HepG2 (cell line): ENCODE measurements around the gene CTNND2. TPM values are rescaled to one million over a fixed set of nuclear protein-coding genes. Genes with fewer than 3 reads are reported as not detected.

Source experiments
- ATAC-seq: fragments of 200-7000 bp; cut with Tn5 transposase; 3 replicates; pipeline ENCODE4 v1.9.1; 2020; ENCODE audit warnings: mild to moderate bottlenecking, moderate library complexity
- BruUV-seq: library from RNA; stranded (reverse); fragments of 400-500 nt; replicated peaks from 2 replicates; lab custom pipeline; 2021; lab: Mats Ljungman, UMichigan
- CTCF ChIA-PET: fragments of 300-600 bp; formaldehyde crosslinking; extraction: SDS; loops from one replicate; lab custom pipeline; 2021; ENCODE audit warnings: low total read pairs, inconsistent platforms, low intra/inter-chr PET ratio; lab: Yijun Ruan, JAX
- POLR2A ChIA-PET: fragments of 350-600 bp; sonication (Branson Sonifier 250); formaldehyde crosslinking; loops from one replicate; lab custom pipeline; 2020; ENCODE audit warnings: antibody characterized with exemption, inconsistent platforms; lab: Yijun Ruan, JAX
- DNase-seq: peaks from one replicate; pipeline ENCODE4 v3.0.0-alpha.2; 2015; ENCODE audit warnings: low spot score
- FAIRE-seq: peaks from 3 replicates; lab custom pipeline; 2011; peaks lifted over from hg19 to GRCh38; lab: Jason Lieb, UNC
- H2AFZ ChIP-seq: one replicate; pipeline ENCODE4 v1.6.1; 2011; ENCODE audit warnings: low read length, inconsistent platforms
- H3K27ac ChIP-seq: fragments of 300-600 bp; 3 replicates; pipeline ENCODE4 v1.8.0; 2011; ENCODE audit warnings: mixed run types, mild to moderate bottlenecking, mixed read lengths, low read length, inconsistent platforms; ENCODE audit not compliant: insufficient read depth; ENCODE audit errors: extremely low read length
- H3K27me3 ChIP-seq, 2 experiments: fragments of 200-600 bp in 1 of 2; 2 replicates in 1 of 2; 3 replicates in 1 of 2; pipeline versions ENCODE4 v1.6.0 to v1.8.0; 2011; ENCODE audit warnings: low read length in 2 of 2, mild to moderate bottlenecking in 2 of 2, moderate library complexity in 2 of 2, inconsistent platforms in 1 of 2; ENCODE audit not compliant: insufficient read depth in 2 of 2, control insufficient read depth in 1 of 2
- H3K36me3 ChIP-seq, 2 experiments: fragments of 200-600 bp in 1 of 2; replicated peaks in 1 of 2; 2 replicates in 1 of 2; 3 replicates in 1 of 2; pipeline versions ENCODE4 v1.5.1 to v1.8.0; 2011; ENCODE audit warnings: low read length in 2 of 2, inconsistent platforms in 1 of 2; ENCODE audit not compliant: insufficient read depth in 2 of 2, control insufficient read depth in 1 of 2
- H3K4me1 ChIP-seq: 2 replicates; pipeline ENCODE4 v1.5.1; 2012; ENCODE audit warnings: low read length, inconsistent platforms; ENCODE audit not compliant: insufficient read depth
- H3K4me2 ChIP-seq: 2 replicates; pipeline ENCODE4 v1.6.0; 2011; ENCODE audit warnings: low read depth, low read length, inconsistent platforms
- H3K4me3 ChIP-seq, 3 experiments: fragments of 200-600 bp in 1 of 3; sonication (generic), shearing (Covaris generic) in 1 of 3; replicated peaks in 1 of 3; 2 replicates each; pipeline ENCODE4 v1.5.1; 2011 to 2016; ENCODE audit warnings: low read length in 3 of 3, inconsistent platforms in 2 of 3, low read depth in 2 of 3, mild to moderate bottlenecking in 2 of 3, control low read depth in 1 of 3, mixed read lengths in 1 of 3; ENCODE audit not compliant: insufficient read depth in 1 of 3
- H3K79me2 ChIP-seq: one replicate; pipeline ENCODE4 v1.6.1; 2011; ENCODE audit warnings: low read length, inconsistent platforms; ENCODE audit not compliant: insufficient read depth
- H3K9ac ChIP-seq: 2 replicates; pipeline ENCODE4 v1.6.0; 2011; ENCODE audit warnings: mild to moderate bottlenecking, low read depth, low read length, inconsistent platforms; ENCODE audit not compliant: insufficient read depth
- H3K9me3 ChIP-seq: 2 replicates; pipeline ENCODE4 v1.5.1; 2012; ENCODE audit warnings: mild to moderate bottlenecking, low read length
- H4K20me1 ChIP-seq: 2 replicates; pipeline ENCODE4 v1.6.0; 2011; ENCODE audit warnings: inconsistent platforms, mild to moderate bottlenecking, low read length, moderate library complexity; ENCODE audit not compliant: insufficient read depth
- DRAP1 ChIP-seq: IDR thresholded peaks from 2 replicates; pipeline ENCODE4 v1.6.1; 2016; ENCODE audit warnings: missing genetic modification reagents, missing compliant biosample characterization
- HMG20A ChIP-seq: IDR thresholded peaks from 2 replicates; pipeline ENCODE4 v1.6.1; 2016; ENCODE audit warnings: borderline replicate concordance
- PRDM10 ChIP-seq: sonication (generic); formaldehyde crosslinking; IDR thresholded peaks from 2 replicates; pipeline ENCODE4 v1.4.0; 2020; ENCODE audit warnings: low read depth, missing genetic modification reagents
- RAD51 ChIP-seq: fragments of 450-650 bp; IDR thresholded peaks from 2 replicates; pipeline ENCODE4 v1.6.1; 2016; ENCODE audit warnings: borderline replicate concordance
- RELA ChIP-seq: sonication (generic); formaldehyde crosslinking; IDR thresholded peaks from 2 replicates; pipeline ENCODE4 v1.4.0; 2020; ENCODE audit warnings: missing genetic modification reagents
- TGIF2 ChIP-seq: IDR thresholded peaks from 2 replicates; pipeline ENCODE4 v1.6.1; 2016; ENCODE audit warnings: control low read depth, missing compliant biosample characterization
- TOE1 ChIP-seq: sonication (generic); formaldehyde crosslinking; IDR thresholded peaks from 2 replicates; pipeline ENCODE4 v1.4.0; 2020; ENCODE audit warnings: mild to moderate bottlenecking, missing genetic modification reagents
- ZKSCAN5 ChIP-seq: sonication (generic); formaldehyde crosslinking; IDR thresholded peaks from 2 replicates; pipeline ENCODE4 v1.5.1; 2020; ENCODE audit warnings: mild to moderate bottlenecking, missing genetic modification reagents
- ZMYM4 ChIP-seq: sonication (generic); formaldehyde crosslinking; IDR thresholded peaks from 2 replicates; pipeline ENCODE4 v1.8.1; 2023; ENCODE audit warnings: mild to moderate bottlenecking, missing genetic modification reagents
- ZNF335 ChIP-seq: sonication (generic); formaldehyde crosslinking; IDR thresholded peaks from 2 replicates; pipeline ENCODE4 v1.4.0; 2020; ENCODE audit warnings: missing genetic modification reagents
- ZNF512 ChIP-seq: sonication (generic); formaldehyde crosslinking; IDR thresholded peaks from 2 replicates; pipeline ENCODE4 v1.4.0; 2020; ENCODE audit warnings: mild to moderate bottlenecking, missing genetic modification reagents
- ZNF543 ChIP-seq: sonication (generic); formaldehyde crosslinking; IDR thresholded peaks from 2 replicates; pipeline ENCODE4 v1.4.0; 2020; ENCODE audit warnings: mild to moderate bottlenecking, missing genetic modification reagents
- ZNF879 ChIP-seq: sonication (generic); formaldehyde crosslinking; IDR thresholded peaks from 2 replicates; pipeline ENCODE4 v1.8.1; 2023; ENCODE audit warnings: missing genetic modification reagents
- ZSCAN20 ChIP-seq: sonication (generic); formaldehyde crosslinking; IDR thresholded peaks from 2 replicates; pipeline ENCODE4 v1.4.0; 2020; ENCODE audit warnings: missing genetic modification reagents, mild to moderate bottlenecking, borderline replicate concordance
- ZZZ3 ChIP-seq: sonication (generic); formaldehyde crosslinking; IDR thresholded peaks from 2 replicates; pipeline ENCODE4 v1.4.0; 2020; ENCODE audit warnings: missing genetic modification reagents, mild to moderate bottlenecking, borderline replicate concordance
- WGBS: methylation state at CpG from one replicate; pipeline ENCODE4 v1.1.6; 2017; ENCODE audit warnings: low lambda C conversion rate; 5-methylcytosine and 5-hydroxymethylcytosine counted together
- in situ Hi-C: cut with HindIII; loops from 2 replicates; pipeline ENCODE4 v1.10.0; 2017; ENCODE audit warnings: low pct_unique_long_range_greater_than_20kb; ENCODE audit not compliant: extremely low pct_ligation_motif_present
- intact Hi-C: fragments of 100-400 bp; cut with micrococcal nuclease; formaldehyde crosslinking; loops from one replicate; pipeline ENCODE4 v1.10.0; 2022; ENCODE audit not compliant: unreplicated experiment
- polyA plus RNA-seq, 8 experiments: library from polyadenylated mRNA; depleted of rRNA in 3 of 8; stranded (reverse) in 7 of 8; unstranded in 1 of 8; fragments of >200 nt; fragmentation: Illumina TruSeq in 4 of 8; extraction: Trizol in 4 of 8; gene quantifications; 2 replicates each; pipeline versions ENCODE4 v1.2.1 to v1.2.3, GENCODE V29; 2011 to 2016; ENCODE audit warnings: low read depth in 4 of 8, missing spikeins in 1 of 8, mixed read lengths in 1 of 8; ENCODE audit not compliant: insufficient read depth in 1 of 8
- total RNA-seq, 5 experiments: library from RNA; depleted of rRNA; stranded (reverse); fragments of >200 nt; fragmentation: Illumina TruSeq; extraction: Trizol; gene quantifications; 2 replicates each; pipeline ENCODE4 v1.2.3, GENCODE V29; 2016; ENCODE audit warnings: low read depth in 1 of 5

CTNND2 gene
- total and polyA plus RNA-seq, 2 of the 13 experiments (the other 11 are each of a cell fraction or from before 2014, with no cell fraction given): not detected

DNA sequence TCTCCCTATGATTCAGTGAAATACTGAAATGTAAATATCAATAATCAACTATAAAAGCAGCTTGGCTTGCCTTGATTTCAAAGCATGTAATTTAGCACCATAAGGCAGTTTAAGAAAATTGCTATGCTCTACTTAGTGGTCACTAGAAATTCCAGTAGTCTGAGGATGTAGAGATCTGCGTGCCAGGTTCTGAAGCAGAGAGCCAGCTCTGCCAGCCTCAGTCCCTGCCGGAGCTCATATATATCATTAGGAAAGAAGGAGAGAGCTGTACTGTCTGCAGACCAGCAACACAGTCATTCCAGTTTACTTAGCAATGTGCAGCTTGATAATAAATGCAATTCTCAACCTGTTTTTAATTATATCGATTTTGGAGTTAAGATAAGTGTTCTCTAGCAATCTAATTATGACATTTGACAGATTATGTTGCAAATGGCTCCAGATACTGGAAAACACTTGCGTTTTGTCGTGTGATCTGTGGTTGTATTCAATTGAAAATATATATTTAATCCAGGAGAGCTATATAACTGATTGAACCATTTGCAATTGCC is 540.5 kb downstream of the CTNND2 start (continued):
- TF ChIP-seq ZNF335 (no peak), ZKSCAN5 (no peak), ZNF543 (CRISPR knock-in tag) (no peak)

GRCh38 chr5:11361768-11362167 is 542.5 kb downstream of the CTNND2 start:
- Histone ChIP-seq H2AFZ (no peak overlapping the region), H3K27ac (no peak overlapping the region), H3K27me3 (no peaks in the 10 kb centered on the region), H3K4me2 (no peak overlapping the region), H3K9me3 (no peaks in the 10 kb centered on the region), H3K4me3 (no peak overlapping the region), H3K4me1 (no peaks in the 10 kb centered on the region), H3K79me2 (no peaks in the 10 kb centered on the region), H3K9ac (no peak overlapping the region), H4K20me1 (no peaks in the 10 kb centered on the region), H3K36me3 (no peaks in the 10 kb centered on the region)
- ChIA-PET POLR2A (no interaction called here), CTCF (no interaction called here)
- intact Hi-C loops (no loop called here), in situ Hi-C loops (no loop called here)
- ATAC-seq: no peak
- FAIRE-seq: no peak
- no TSS peak for BruUV-seq
- no peak for DNase-seq
- 38% methylated on average over 4 of the region's 4 CpGs for WGBS
- TF ChIP-seq RELA (CRISPR knock-in tag): no peak
- no peak for TF ChIP-seq ZSCAN20 (CRISPR knock-in tag)
- TF ChIP-seq ZMYM4 (CRISPR knock-in tag): no peak
- no peak for TF ChIP-seq TGIF2
- no peak for TF ChIP-seq DRAP1
- TF ChIP-seq ZNF512 (CRISPR knock-in tag): no peak
- TF ChIP-seq PRDM10 (CRISPR knock-in tag): no peak
- no peak for TF ChIP-seq HMG20A
- no peak for TF ChIP-seq ZZZ3 (CRISPR knock-in tag)
- TF ChIP-seq TOE1 (CRISPR knock-in tag): no peak
- TF ChIP-seq RAD51: no peak
- no peak for TF ChIP-seq ZNF879 (CRISPR knock-in tag)
